ENCODE measurements around the gene UAP1. TPM values are rescaled to one million over a fixed set of nuclear protein-coding genes. Genes with fewer than 3 reads are reported as not detected.

UAP1 gene
- total RNA-seq, 1 donor from 2014 or later: 54.7 TPM

- H3K27me3 Mint-ChIP-seq (ENCODE audit: low read depth): no peaks in the 10 kb centered on the region
- H3K27ac Mint-ChIP-seq: no peak overlapping the region
- H3K4me3 Mint-ChIP-seq (ENCODE audit: low read depth): no peak overlapping the region
- no peaks in the 10 kb centered on the region for H3K9me3 Mint-ChIP-seq
- no peaks in the 10 kb centered on the region for H3K4me1 Mint-ChIP-seq (ENCODE audit: low read depth)
- intact Hi-C loops (cut with micrococcal nuclease): no loop called here
- no peak for DNase-seq (ENCODE audit: low spot score)
- H3K36me3 Mint-ChIP-seq (ENCODE audit: low read depth): no peaks in the 10 kb centered on the region
Measured at GRCh38 chr1:162551969-162552683, 9.4 kb upstream of the UAP1 start.

DNA sequence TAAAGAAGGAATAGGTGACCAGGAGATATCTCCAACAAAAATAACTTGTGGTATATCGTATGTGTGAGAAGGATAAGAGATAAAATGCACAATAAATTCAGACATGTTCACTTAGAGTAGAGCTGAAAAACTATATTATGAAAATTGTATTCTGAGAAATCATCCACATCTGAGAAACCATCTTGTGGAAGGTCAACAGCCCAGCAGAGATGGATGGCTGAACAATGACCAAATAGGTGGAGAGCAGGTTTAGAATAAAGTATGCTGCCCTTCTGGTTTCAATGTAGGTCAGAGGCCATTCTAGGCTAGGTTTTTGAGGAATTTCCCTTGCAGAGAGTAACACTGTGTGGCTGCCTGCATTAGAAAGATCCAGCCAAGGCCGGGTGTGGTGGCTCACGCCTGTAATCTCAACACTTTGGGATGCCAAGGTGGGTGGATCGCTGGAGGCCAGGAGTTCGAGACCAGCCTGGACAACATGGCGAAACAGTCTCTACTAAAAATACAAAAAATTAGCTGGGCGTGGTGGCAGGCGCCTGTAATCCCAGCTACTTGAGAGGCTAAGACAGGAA lies 8.8 kb upstream of the UAP1 start:
- Mint-ChIP-seq H3K27me3 (ENCODE audit: low read depth) (no peaks in the 10 kb centered on the region), H3K4me3 (ENCODE audit: low read depth) (no peak overlapping the region), H3K27ac (no peak overlapping the region), H3K4me1 (ENCODE audit: low read depth) (no peaks in the 10 kb centered on the region), H3K36me3 (ENCODE audit: low read depth) (no peaks in the 10 kb centered on the region), H3K9me3 (no peaks in the 10 kb centered on the region)
- DNase-seq (ENCODE audit: low spot score): no peak
- intact Hi-C loops (cut with micrococcal nuclease): no loop called here

- no peak overlapping the region for H3K4me3 Mint-ChIP-seq (ENCODE audit: low read depth)
- peaks cover 2% of the 10 kb centered on the region for H3K27me3 Mint-ChIP-seq (ENCODE audit: low read depth)
- no peaks in the 10 kb centered on the region for H3K9me3 Mint-ChIP-seq
- H3K27ac Mint-ChIP-seq: no peak overlapping the region
- no peaks in the 10 kb centered on the region for H3K36me3 Mint-ChIP-seq (ENCODE audit: low read depth)
- intact Hi-C loops (cut with micrococcal nuclease): no loop called here
- H3K4me1 Mint-ChIP-seq (ENCODE audit: low read depth): no peaks in the 10 kb centered on the region
- no peak for DNase-seq (ENCODE audit: low spot score)
Measured at GRCh38 chr1:162554258-162554657, 7.3 kb upstream of the UAP1 start.

DNA sequence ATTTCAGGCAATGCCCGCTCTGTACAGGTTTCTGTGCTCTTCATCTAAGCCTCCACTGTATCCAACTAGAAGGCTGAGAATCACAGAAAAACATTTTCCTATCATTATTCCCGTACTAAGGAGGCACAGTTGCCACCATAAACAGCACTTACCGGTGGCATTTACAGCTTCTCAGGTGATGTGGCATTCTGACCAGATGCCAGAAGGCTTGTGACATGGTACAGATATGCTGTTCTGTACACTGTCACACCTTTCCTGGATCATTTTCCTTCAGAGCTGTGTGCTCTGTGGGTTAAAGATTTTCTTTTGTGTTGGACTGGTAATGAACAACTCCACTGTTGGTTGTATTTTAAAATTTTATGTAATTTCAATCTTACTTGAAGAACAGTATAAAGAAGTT lies 4.0 kb upstream of the UAP1 start:
- DNase-seq (ENCODE audit: low spot score): no peak
- Mint-ChIP-seq H3K27me3 (ENCODE audit: low read depth) (peaks cover 2% of the 10 kb centered on the region), H3K4me3 (ENCODE audit: low read depth) (no peak overlapping the region), H3K36me3 (ENCODE audit: low read depth) (peaks cover under 1% of the 10 kb centered on the region), H3K4me1 (ENCODE audit: low read depth) (peaks cover 17% of the 10 kb centered on the region), H3K27ac (no peak overlapping the region), H3K9me3 (no peaks in the 10 kb centered on the region)
- intact Hi-C loops (cut with micrococcal nuclease): no loop called here

DNA sequence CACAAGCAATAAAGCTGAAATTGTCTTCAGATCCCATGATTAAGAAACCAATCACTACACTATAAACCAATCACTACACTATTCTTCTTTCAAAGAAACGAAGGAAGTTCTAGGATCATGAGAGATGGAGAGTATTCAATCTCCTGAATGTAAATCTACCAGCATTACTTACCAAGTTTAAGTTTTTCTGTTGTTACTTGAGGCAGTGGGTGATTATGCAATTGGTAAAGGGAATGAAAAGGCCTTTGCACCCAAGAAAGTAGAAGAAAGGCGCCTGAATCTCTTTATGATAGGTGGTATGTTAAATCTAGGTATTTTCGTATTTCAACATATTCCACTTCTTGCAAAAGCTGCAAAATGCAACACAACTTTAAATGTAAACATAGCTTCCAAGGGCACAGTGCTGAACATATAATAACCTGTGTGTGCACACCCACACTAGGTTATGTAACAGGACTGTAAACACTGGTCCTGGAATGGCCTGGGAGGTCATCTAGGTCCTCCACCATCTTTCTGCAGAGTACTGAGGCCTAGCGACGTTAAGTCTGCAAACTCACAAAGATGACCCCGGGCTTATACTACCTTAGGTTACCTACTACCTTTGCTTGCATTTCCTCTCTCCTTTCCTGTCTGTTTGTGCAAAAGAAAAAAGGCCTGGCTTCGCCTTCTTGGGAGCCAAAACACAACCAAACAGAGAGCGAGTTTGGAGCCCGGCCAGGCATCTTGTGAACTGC lies 1.1 kb upstream of the UAP1 start:
- Mint-ChIP-seq H3K36me3 (ENCODE audit: low read depth) (peaks cover 2% of the 10 kb centered on the region), H3K27ac (peak overlapping the region; percentile 94), H3K4me3 (ENCODE audit: low read depth) (peak overlapping the region; percentile 86), H3K27me3 (ENCODE audit: low read depth) (peaks cover 2% of the 10 kb centered on the region), H3K4me1 (ENCODE audit: low read depth) (peaks cover 36% of the 10 kb centered on the region), H3K9me3 (no peaks in the 10 kb centered on the region)
- intact Hi-C loops (cut with micrococcal nuclease): loop anchor here (1.0 to 5.0 kb wide), 3 partner anchors 62 to 794 kb away; partner anchors contain the start of genes ATF6 and NUF2
- DNase-seq (ENCODE audit: low spot score): no peak

DNA sequence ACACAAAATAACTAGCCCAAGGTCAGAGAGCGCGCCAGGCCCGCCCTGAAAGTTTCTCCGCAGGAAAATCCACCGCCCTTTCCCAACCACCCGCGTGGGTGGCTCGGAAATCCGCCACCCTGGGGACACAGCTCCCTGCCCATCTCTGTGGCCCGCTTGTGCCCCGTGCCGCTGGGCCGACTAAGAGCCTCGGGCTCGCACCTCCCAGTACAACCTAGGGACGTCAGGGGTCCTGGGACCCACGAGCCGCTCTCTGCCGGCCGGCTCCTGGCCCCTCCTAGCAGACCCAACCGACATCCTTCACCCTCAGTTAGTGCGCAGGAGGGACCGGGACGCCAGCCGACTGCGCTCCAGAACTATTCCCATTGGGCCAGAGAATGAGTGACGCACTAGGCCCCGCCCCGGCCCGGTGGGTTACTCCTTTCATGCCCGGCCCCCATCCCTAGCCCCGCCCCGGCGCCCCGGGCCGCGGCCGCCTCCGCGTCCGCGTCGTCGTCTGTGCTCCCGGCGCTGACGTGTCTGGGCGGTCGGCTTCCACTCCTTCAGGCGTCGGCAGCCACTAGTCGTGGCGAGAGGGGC lies 396 bp upstream of the UAP1 start:
- H3K4me1 Mint-ChIP-seq (ENCODE audit: low read depth): peaks cover 38% of the 10 kb centered on the region
- H3K4me3 Mint-ChIP-seq (ENCODE audit: low read depth): peak overlapping the region; percentile 86
- H3K36me3 Mint-ChIP-seq (ENCODE audit: low read depth): peaks cover 8% of the 10 kb centered on the region
- H3K27ac Mint-ChIP-seq: peak overlapping the region; percentile 94
- peak; percentile 97 for DNase-seq (ENCODE audit: low spot score)
- peaks cover 2% of the 10 kb centered on the region for H3K27me3 Mint-ChIP-seq (ENCODE audit: low read depth)
- intact Hi-C loops (cut with micrococcal nuclease): loop anchor here (1.0 to 5.0 kb wide), 3 partner anchors 63 to 795 kb away; partner anchors contain the start of genes ATF6 and NUF2
- no peaks in the 10 kb centered on the region for H3K9me3 Mint-ChIP-seq

GRCh38 chr1:162562470-162562828 lies 927 bp downstream of the UAP1 start:
- H3K27ac Mint-ChIP-seq: peak overlapping the region; percentile 73
- intact Hi-C loops (cut with micrococcal nuclease): loop anchor here (5.0 kb wide), 1 partner anchor 760 kb away; the partner anchor contains the start of gene NUF2
- no peak for DNase-seq (ENCODE audit: low spot score)
- peak overlapping the region; percentile 86 for H3K4me3 Mint-ChIP-seq (ENCODE audit: low read depth)
- H3K36me3 Mint-ChIP-seq (ENCODE audit: low read depth): peaks cover 20% of the 10 kb centered on the region
- peaks cover 40% of the 10 kb centered on the region for H3K4me1 Mint-ChIP-seq (ENCODE audit: low read depth)
- peaks cover 2% of the 10 kb centered on the region for H3K27me3 Mint-ChIP-seq (ENCODE audit: low read depth)
- H3K9me3 Mint-ChIP-seq: no peaks in the 10 kb centered on the region

GRCh38 chr1:162564762-162565218 lies 3.3 kb downstream of the UAP1 start:
- intact Hi-C loops (cut with micrococcal nuclease): loop anchor here (5.0 kb wide), 1 partner anchor 758 kb away; the partner anchor contains the start of gene NUF2
- H3K27ac Mint-ChIP-seq: peak overlapping the region; percentile 20
- H3K4me1 Mint-ChIP-seq (ENCODE audit: low read depth): peaks cover 45% of the 10 kb centered on the region
- no peaks in the 10 kb centered on the region for H3K27me3 Mint-ChIP-seq (ENCODE audit: low read depth)
- H3K9me3 Mint-ChIP-seq: no peaks in the 10 kb centered on the region
- peaks cover 39% of the 10 kb centered on the region for H3K36me3 Mint-ChIP-seq (ENCODE audit: low read depth)
- peak overlapping the region; percentile 30 for H3K4me3 Mint-ChIP-seq (ENCODE audit: low read depth)
- no peak for DNase-seq (ENCODE audit: low spot score)

DNA sequence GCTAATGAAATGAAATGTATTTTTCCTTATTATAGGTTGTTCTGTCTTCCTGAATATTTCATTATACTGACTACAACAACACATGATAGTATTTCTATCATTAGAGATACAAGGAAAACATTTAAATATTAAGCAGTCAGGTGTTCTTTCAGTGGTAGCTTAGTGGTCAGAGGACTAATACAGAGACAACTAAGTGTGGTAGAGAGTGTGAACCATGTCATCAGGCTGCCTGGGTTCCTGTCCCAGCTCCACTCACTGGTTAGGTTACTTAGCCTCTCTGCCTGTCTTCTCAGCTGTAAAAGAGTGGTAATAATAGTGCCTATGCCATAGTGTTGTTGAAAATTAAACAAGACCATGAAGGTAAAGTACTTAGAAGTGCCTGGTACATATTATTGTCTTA lies 3.9 kb downstream of the UAP1 start:
- intact Hi-C loops (cut with micrococcal nuclease): no loop called here
- peaks cover 39% of the 10 kb centered on the region for H3K36me3 Mint-ChIP-seq (ENCODE audit: low read depth)
- no peak overlapping the region for H3K27ac Mint-ChIP-seq
- H3K4me1 Mint-ChIP-seq (ENCODE audit: low read depth): peaks cover 41% of the 10 kb centered on the region
- no peaks in the 10 kb centered on the region for H3K9me3 Mint-ChIP-seq
- no peaks in the 10 kb centered on the region for H3K27me3 Mint-ChIP-seq (ENCODE audit: low read depth)
- no peak overlapping the region for H3K4me3 Mint-ChIP-seq (ENCODE audit: low read depth)
- no peak for DNase-seq (ENCODE audit: low spot score)

GRCh38 chr1:162566870-162567269 lies 5.3 kb downstream of the UAP1 start:
- no peaks in the 10 kb centered on the region for H3K27me3 Mint-ChIP-seq (ENCODE audit: low read depth)
- intact Hi-C loops (cut with micrococcal nuclease): no loop called here
- no peaks in the 10 kb centered on the region for H3K9me3 Mint-ChIP-seq
- H3K36me3 Mint-ChIP-seq (ENCODE audit: low read depth): peaks cover 39% of the 10 kb centered on the region
- H3K27ac Mint-ChIP-seq: no peak overlapping the region
- no peak overlapping the region for H3K4me3 Mint-ChIP-seq (ENCODE audit: low read depth)
- DNase-seq (ENCODE audit: low spot score): no peak
- peaks cover 37% of the 10 kb centered on the region for H3K4me1 Mint-ChIP-seq (ENCODE audit: low read depth)

DNA sequence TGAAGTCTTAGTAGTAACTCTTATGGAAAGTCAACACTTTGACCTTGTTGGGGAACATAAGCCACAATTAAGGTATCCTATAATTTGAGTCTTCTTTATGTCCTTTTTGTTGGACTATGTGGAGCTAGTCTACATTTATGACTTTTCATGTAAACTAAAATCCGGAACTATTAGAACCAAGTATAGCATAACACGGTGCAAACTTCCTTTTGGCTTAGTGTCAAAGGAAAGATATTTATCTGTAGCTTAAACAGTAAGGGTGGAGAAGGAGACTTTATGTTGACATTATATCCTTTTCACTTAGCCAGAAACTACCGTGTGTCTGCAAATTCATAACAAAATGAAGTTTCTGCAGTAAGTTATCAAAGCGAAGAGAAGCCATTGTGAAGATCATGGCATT lies 7.3 kb downstream of the UAP1 start:
- intact Hi-C loops (cut with micrococcal nuclease): no loop called here
- Mint-ChIP-seq H3K4me3 (ENCODE audit: low read depth) (no peak overlapping the region), H3K4me1 (ENCODE audit: low read depth) (peaks cover 30% of the 10 kb centered on the region), H3K36me3 (ENCODE audit: low read depth) (peaks cover 42% of the 10 kb centered on the region), H3K9me3 (no peaks in the 10 kb centered on the region), H3K27me3 (ENCODE audit: low read depth) (no peaks in the 10 kb centered on the region), H3K27ac (no peak overlapping the region)
- no peak for DNase-seq (ENCODE audit: low spot score)

GRCh38 chr1:162570718-162571117 lies 9.2 kb downstream of the UAP1 start:
- H3K4me1 Mint-ChIP-seq (ENCODE audit: low read depth): peaks cover 14% of the 10 kb centered on the region
- no peaks in the 10 kb centered on the region for H3K27me3 Mint-ChIP-seq (ENCODE audit: low read depth)
- no peak for DNase-seq (ENCODE audit: low spot score)
- intact Hi-C loops (cut with micrococcal nuclease): no loop called here
- no peak overlapping the region for H3K4me3 Mint-ChIP-seq (ENCODE audit: low read depth)
- peaks cover 41% of the 10 kb centered on the region for H3K36me3 Mint-ChIP-seq (ENCODE audit: low read depth)
- no peaks in the 10 kb centered on the region for H3K9me3 Mint-ChIP-seq
- no peak overlapping the region for H3K27ac Mint-ChIP-seq

All from activated T-helper 2 cell treated with anti-CD3 and anti-CD28 coated beads, Interferon-gamma antibody, Interleukin-2, Interleukin-4, amounts not matched to agents 10 μg/mL and 5 μg/mL and 100 μg/mL, durations not matched to agents 14 hours and 24 hours and 36 hours (primary cell).